EH (cell line): Measurements from ENCODE around the gene BMPR1A.
"Not testable (repeated sequence)": the region's sequence is repeated elsewhere in the genome, so short reads cannot be mapped to it uniquely, and the experiment has no call there.

Experiments used
- DNase-seq: peaks from one replicate; pipeline ENCODE4 v3.0.0-alpha.2; 2015; ENCODE audit warnings: low read depth

BMPR1A gene

DNA sequence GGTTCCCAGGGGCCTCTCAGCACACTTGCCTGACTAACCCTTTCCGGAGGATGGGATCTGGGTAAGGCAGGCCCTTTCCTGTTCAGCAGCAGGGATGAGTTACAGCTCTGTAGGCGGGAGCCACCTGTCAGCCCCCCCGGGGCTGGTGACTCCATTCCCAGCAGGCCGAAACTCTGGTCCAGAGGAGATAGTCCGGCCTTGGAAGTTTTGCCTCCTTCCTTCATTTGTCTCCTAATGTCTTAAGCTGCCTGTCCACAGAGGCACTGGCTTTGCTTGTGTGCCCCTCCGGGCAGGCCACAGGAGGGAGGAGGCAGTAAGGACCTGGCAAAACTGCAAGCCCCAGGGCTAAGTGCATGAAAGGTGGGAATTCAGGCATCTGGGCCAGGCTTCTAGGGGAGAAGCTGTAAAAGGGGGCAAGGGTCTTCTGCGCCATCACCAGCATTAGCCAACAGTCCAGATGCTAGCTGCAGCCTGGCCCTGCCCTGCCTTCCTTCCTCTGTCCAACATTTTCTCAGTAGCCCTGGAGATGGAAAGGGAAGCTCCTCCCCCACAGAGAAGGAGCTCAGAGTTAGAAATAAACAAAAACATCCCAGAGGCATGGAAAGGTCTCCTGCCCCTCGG is 213.1 kb downstream of the BMPR1A start:
- peak; percentile 60 for DNase-seq

DNA sequence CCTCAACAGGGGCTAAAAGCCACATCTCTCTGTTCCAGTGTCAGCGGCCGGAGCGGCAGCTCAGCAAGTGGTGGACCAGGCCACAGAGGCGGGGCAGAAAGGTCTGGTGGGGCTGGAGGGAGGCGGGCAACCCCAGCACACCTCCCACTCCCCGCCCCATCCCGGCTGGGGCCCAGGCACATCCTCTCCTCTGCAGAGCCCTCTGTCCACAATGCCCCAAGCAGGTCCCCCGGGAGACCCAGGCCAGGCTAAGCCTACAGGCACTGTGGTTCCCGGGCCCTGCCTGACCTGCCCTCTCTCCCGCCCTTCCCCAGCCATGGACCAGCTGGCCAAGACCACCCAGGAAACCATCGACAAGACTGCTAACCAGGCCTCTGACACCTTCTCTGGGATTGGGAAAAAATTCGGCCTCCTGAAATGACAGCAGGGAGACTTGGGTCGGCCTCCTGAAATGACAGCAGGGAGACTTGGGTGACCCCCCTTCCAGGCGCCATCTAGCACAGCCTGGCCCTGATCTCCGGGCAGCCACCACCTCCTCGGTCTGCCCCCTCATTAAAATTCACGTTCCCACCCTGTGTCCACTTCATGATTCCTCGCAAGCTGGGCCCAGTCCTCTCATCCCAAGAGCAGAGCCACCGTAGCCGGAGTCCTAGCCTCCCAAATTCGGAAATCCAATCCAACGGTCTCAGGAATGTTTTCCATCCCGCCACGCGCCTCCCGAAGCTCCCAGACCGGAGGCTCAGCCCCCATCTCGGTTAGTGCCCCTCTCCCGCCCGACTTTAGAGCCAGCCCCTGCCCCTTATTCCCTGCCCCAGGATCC is 214.0 kb downstream of the BMPR1A start:
- DNase-seq, result peak; percentile 85

DNA sequence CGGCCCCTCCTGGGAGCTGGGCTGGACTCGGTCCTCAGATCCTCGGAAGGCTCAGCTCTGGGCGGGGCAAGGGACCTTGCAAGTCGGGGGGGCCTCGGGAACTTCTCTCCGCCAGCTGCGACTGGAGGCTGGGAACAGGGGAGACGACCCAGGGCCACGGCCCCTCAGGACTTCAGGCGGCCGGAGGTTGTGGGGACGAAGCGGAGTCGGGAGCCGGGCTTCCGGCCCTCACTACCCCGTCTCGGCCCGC is 214.5 kb downstream of the BMPR1A start:
- DNase-seq, result no peak

DNA sequence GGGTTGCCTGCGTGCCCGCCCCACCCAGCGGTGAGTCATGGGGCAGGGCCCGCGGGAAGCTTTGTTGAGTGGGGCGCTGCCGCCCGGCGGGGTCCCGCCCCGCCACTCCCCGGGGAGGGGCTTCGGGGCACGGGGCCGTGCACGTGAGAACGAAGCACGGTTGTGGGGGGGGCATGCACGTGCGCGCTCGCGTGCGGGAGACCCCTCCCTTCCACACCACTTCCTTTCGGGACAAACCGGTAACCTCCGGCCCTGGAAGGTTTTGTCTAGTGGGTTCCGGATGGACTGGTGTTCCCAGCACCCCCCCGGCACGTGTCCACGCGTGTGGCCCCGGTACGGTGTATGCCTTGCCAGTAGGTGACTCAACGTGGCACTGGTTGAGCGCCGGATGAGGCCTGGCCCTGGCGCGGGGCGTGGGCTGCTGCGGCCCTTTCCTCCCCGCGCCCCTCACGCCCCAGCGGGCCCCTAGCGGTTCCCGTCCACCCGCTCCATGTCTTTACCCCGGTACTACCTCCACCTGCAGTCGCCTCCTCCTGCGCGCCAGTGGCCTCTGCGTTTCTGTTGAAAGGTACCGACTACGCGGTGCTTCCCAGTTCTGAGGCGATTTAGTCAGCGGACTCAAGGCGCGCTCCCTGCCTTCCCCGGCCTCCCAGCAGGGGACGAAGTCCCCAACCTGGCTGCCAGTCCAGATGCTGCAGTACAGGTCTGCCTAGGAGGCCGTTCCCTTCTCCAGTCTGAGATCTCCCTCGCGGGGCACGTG is 215.0 kb downstream of the BMPR1A start:
- peak; percentile 90 for DNase-seq

DNA sequence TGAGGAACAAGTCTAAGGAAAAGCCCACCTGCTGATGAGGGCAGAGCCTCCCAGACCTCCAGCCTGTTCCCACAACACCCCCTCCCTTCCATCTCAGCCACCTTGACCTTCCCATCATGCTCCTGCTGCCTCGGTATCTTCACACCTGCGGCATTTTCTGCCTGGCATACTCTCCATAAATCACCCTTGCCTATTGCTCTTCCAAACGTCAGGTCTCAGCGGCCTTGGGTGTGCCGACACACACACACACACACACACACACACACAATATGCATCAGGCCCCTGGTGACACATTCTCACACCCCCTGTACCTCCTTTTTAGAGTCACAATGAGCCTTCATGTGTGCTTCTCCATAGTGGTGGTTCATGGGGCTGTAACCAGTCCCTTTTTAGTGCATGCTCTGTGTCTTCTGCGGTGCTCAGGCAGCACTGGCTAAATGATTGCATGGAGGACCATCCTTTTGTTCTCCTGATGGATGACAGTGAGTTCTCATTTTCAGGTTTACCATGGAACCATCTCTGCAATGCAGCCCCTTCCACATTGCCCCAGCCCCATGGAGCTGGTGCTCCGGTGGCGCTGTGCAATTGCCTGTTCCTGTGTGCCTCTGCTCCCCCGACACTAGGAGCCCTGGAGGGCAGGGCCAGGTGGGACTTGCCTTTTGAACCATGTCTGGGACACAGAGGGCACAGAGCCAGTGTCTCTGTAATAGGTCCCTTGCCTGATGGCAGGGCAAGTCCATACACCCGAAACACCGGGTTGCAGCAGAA is 216.4 kb downstream of the BMPR1A start:
- no peak for DNase-seq

DNA sequence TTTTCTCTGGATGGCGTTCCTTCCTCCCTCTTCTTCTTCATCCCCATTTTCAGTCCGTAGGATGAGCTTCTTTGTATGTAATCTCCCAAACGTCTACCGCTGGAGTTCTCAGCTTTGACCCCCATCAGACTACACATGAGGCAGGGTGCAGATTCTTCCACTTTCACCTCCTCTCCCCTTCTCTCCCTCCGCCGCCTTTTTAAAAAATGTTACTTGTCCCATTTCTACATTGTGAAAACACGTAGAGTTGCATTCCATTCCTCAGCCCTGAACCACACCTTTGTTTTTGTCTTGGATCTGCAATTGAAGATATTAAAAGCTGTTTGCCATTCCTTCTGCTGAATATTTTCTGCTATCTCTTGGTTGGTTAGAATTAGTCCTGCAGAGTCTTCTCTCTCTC is 218.1 kb downstream of the BMPR1A start:
- no peak for DNase-seq

DNA sequence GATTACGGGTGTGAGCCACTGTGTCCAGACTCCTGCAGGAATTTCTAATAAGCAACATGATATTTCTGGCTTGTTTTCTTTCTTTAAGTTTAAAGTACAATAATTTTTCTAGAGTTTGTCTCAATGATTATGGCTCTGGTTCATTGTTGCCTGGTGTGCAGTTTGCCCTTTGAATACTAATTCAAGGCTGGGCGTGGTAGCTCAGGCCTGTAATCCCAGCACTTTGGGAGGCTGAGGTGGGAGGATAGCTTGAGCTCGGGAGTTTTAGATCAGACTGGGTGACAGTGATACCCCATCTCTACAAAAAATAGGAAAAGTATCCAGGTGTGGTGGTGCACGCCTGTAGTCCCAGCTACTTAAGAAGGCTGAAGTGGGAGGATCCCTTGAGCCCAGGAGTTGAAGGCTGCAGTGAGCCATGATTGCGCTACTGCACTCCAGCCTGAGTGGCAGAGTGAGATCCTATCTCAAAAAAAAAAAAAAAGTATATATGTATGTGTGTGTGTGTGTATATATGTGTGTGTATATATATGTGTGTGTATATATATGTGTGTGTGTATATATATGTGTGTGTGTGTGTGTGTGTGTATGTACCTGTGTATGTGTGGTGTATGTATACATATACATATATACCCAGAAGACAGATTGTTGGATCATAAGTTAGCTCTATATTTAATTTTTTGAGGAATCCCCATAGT is 220.1 kb downstream of the BMPR1A start:
- DNase-seq, result no peak

DNA sequence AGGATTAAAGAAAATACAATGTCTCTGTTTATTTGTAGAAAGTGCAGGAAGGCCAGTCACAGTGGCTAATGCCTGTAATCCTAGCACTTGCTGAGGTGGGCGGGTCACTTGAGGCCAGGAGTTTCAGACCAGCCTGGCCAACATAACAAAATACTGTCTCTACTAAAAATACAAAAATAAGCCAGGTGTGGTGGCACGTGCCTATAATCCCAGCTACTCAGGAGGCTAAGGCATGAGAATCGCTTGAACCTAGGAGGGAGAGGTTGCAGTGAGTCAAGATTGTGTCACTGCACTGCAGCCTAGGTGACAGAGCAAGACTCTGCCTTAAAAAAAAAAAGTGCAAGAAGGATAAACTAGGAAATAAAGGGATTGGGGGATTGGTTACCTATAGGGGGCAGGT is 222.0 kb downstream of the BMPR1A start:
- not testable (repeated sequence) for DNase-seq

DNA sequence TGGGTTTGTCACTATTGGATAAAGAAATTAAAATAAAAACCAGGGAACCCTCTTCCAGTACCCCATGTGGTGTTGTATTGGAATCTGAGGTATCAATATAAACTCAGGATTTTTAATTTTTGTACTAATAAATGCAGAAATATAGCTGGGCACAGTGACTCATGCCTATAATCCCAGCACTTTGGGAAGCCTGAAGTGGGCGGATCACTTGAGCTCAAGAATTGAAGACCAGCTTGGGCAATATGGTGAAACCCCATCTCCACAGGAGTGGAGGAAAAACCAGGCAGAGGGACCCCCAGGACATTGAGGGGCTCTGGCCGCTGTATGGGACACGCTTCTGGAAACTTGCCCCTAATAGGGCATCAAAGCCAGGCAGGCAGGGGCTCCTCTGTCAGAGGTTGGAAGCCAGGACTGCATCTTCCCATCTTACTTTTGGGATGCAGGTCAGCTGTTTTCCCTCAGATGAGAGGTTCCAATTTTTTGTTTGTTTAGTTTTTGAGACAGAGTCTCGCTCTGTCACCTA is 222.9 kb downstream of the BMPR1A start:
- DNase-seq, result no peak

DNA sequence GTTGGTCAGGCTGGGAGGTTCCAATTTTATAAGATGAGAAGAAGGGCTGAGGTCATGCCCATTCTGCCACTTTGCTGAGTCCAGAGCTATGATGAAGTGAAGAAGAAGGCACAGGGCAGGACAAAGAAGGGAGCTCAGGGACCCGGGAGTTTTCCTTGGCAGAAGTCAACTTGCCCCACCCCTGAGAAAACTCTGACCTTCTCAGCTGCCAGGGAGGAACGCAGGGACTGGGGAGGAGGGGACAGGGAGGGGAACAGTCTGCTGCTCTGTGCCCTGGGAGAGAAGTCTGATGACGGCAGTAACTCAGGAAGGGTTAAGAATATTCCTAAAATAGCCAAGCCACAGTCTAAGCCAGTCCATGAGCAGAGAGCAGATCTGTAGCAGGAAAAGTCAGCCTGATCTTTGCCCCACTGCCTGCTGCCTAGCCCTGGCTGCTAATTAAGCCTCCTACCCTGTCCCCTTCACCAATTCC is 223.6 kb downstream of the BMPR1A start:
- peak; percentile 64 for DNase-seq

DNA sequence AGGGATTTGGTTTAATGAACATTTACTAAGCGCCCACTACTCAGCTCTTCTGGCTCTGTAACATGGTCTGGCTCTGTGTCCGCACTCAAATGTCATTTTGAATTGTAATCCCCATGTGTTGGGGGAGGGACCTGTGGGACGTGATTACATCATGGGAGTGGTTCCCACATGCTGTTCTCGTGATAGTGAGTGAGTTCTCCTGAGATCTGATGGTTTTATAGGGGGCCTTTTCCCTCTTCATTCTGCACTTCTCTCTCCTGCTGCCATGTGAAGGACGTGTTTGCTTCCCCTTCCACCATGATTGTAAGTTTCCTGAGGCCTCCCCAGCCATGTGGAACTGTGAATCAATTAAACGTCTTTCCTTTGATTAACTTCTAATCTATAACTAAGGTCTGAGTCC is 224.6 kb downstream of the BMPR1A start:
- DNase-seq, result not testable (repeated sequence)

DNA sequence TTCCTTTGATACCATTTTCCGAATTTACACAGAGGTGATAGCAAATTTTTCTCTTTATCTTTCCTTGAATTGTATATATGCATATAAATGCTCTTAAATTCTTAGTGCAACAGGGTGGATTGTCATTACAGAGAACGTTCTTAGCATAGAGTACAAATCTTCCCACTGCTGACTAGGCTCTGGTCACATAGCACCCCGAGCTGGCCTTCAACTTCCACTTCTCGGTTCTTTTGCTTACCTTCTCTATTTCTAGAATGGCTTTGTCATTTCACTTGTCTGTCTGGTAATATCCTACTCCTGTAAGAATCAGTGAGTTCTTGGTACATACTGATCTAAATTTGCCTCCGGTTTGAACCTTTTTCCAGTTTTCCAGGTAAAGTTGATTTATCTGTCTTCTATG is 225.3 kb downstream of the BMPR1A start:
- DNase-seq, result no peak
